Left lung (tissue), 10 donors: ENCODE data around the gene CRAMP1. TPM values are rescaled to one million over a fixed set of nuclear protein-coding genes. Genes with fewer than 3 reads are reported as not detected.

Source experiments
- ATAC-seq: fragments of 200-7000 bp; cut with Tn5 transposase; one replicate; pipeline ENCODE4 v1.9.1; 2020; ENCODE audit warnings: moderate library complexity
- DNase-seq, 4 donors: peaks; one replicate each; pipeline ENCODE4 v3.0.0-alpha.2; 2013 to 2020
- H3K27ac ChIP-seq, 2 donors: fragments of 200-600 bp; sonication (generic) in 1 of 2; one replicate each; pipeline versions ENCODE4 v1.5.0 to v1.8.0; 2020 to 2021
- H3K27me3 ChIP-seq, 2 donors: fragments of 200-600 bp; sonication (generic) in 1 of 2; one replicate each; pipeline versions ENCODE4 v1.5.0 to v1.8.0; 2020 to 2021
- H3K36me3 ChIP-seq, 2 donors: fragments of 200-600 bp; sonication (generic) in 1 of 2; one replicate each; pipeline versions ENCODE4 v1.5.0 to v1.8.0; 2020 to 2021
- H3K4me1 ChIP-seq, 2 donors: fragments of 200-600 bp; one replicate each; pipeline ENCODE4 v1.8.0; 2021
- H3K4me3 ChIP-seq, 2 donors: fragments of 200-600 bp; sonication (generic) in 1 of 2; one replicate each; pipeline versions ENCODE4 v1.5.0 to v1.8.0; 2020 to 2021; ENCODE audit warnings: mild to moderate bottlenecking in 1 of 2
- H3K9me3 ChIP-seq, 2 donors: fragments of 200-600 bp; sonication (generic) in 1 of 2; one replicate each; pipeline versions ENCODE4 v1.5.0 to v1.8.0; 2020 to 2021
- CTCF ChIP-seq, 2 donors: fragments of 200-600 bp; sonication (generic) in 1 of 2; IDR thresholded peaks; one replicate each; pipeline versions ENCODE4 v1.5.0 to v1.8.0; 2021; ENCODE audit warnings: antibody characterized with exemption in 2 of 2
- intact Hi-C, 2 donors: fragments of 100-400 bp; cut with DNase I; formaldehyde crosslinking; loops; one replicate each; pipeline versions ENCODE4 v1.11.2 to v1.14.2; 2022
- polyA plus RNA-seq, 6 donors: library from polyadenylated mRNA; unstranded; fragments of 120-200 nt; gene quantifications; one replicate each; pipeline ENCODE4 v1.2.1, GENCODE V29; 2013; ENCODE audit not compliant: insufficient read length in 6 of 6
- total RNA-seq, 2 donors: library from RNA; stranded (reverse); fragmentation: NEBNext Ultra II Directional; extraction: Animal tissue kit (Norgen Biotek cat#: 25700); gene quantifications; one replicate each; pipeline ENCODE4 v1.2.1, GENCODE V29; 2021
- donor health status: DM: no; HTN: yes; CAD: no.
- donor health status: DM: no; HTN: no; CAD: no.

CRAMP1 gene
- total and polyA plus RNA-seq, 8 donors: 17.3 to 33.0 (median 26.4) TPM

- no peak overlapping the region for H3K4me3 ChIP-seq
- no peaks in the 10 kb centered on the region for H3K27me3 ChIP-seq
- DNase-seq (peak in 1 of 4 donors; percentile 17), ATAC-seq (no peak)
- intact Hi-C loops: no loop called here
- H3K27ac ChIP-seq: no peak overlapping the region
- no peak for TF ChIP-seq CTCF (IDR thresholded peaks at IDR 0.05)
- no peaks in the 10 kb centered on the region for H3K9me3 ChIP-seq
- no peaks in the 10 kb centered on the region for H3K4me1 ChIP-seq
- peaks cover 0 to 44% of the 10 kb centered on the region in 2 donors for H3K36me3 ChIP-seq
Measured at GRCh38 chr16:1579214-1579613, 32.9 kb upstream of the CRAMP1 start.

GRCh38 chr16:1580256-1580655 lies 31.9 kb upstream of the CRAMP1 start:
- H3K36me3 ChIP-seq: peaks cover 0 to 45% of the 10 kb centered on the region in 2 donors
- intact Hi-C loops: no loop called here

GRCh38 chr16:1580956-1581355 lies 31.2 kb upstream of the CRAMP1 start:
- TF ChIP-seq CTCF (IDR thresholded peaks at IDR 0.05): no peak
- Histone ChIP-seq H3K9me3 (no peaks in the 10 kb centered on the region), H3K4me3 (no peak overlapping the region), H3K36me3 (peaks cover 0 to 46% of the 10 kb centered on the region in 2 donors), H3K4me1 (no peaks in the 10 kb centered on the region), H3K27me3 (no peaks in the 10 kb centered on the region), H3K27ac (no peak overlapping the region)
- peak; percentile 22 for ATAC-seq
- DNase-seq: no peak
- intact Hi-C loops: no loop called here

More at GRCh38 chr16:1580256-1580655, 31.9 kb upstream of the CRAMP1 start:
- Histone ChIP-seq H3K4me1 (no peaks in the 10 kb centered on the region), H3K27me3 (no peaks in the 10 kb centered on the region), H3K4me3 (no peak overlapping the region), H3K9me3 (no peaks in the 10 kb centered on the region), H3K27ac (no peak overlapping the region)
- TF ChIP-seq CTCF (IDR thresholded peaks at IDR 0.05): no peak
- DNase-seq (peak in 1 of 4 donors; percentile 10), ATAC-seq (no peak)

GRCh38 chr16:1581804-1582203 lies 30.4 kb upstream of the CRAMP1 start:
- TF ChIP-seq CTCF (IDR thresholded peaks at IDR 0.05): no peak
- peaks cover 0 to 55% of the 10 kb centered on the region in 2 donors for H3K36me3 ChIP-seq
- H3K9me3 ChIP-seq: no peaks in the 10 kb centered on the region
- H3K4me3 ChIP-seq: no peak overlapping the region
- no peak overlapping the region for H3K27ac ChIP-seq
- no peaks in the 10 kb centered on the region for H3K27me3 ChIP-seq
- no peaks in the 10 kb centered on the region for H3K4me1 ChIP-seq
- no peak for DNase-seq
- no peak for ATAC-seq
- intact Hi-C loops: no loop called here

- no peaks in the 10 kb centered on the region for H3K9me3 ChIP-seq
- no peaks in the 10 kb centered on the region for H3K4me1 ChIP-seq
- ATAC-seq (no peak), DNase-seq (no peak)
- no peaks in the 10 kb centered on the region for H3K27me3 ChIP-seq
- no peak overlapping the region for H3K4me3 ChIP-seq
- peaks cover 0 to 60% of the 10 kb centered on the region in 2 donors for H3K36me3 ChIP-seq
- intact Hi-C loops: no loop called here
- H3K27ac ChIP-seq: no peak overlapping the region
- no peak for TF ChIP-seq CTCF (IDR thresholded peaks at IDR 0.05)
Measured at GRCh38 chr16:1583180-1583579, 29.0 kb upstream of the CRAMP1 start.
